Measurements from ENCODE around the gene TTLL6. TPM values are rescaled to one million over a fixed set of nuclear protein-coding genes. Genes with fewer than 3 reads are reported as not detected.

TTLL6 gene
- total and polyA plus RNA-seq, 9 of the 15 experiments (the other 6 are each of a cell fraction or from before 2014, with no cell fraction given): 0.05 TPM; not detected in 8

- TF ChIP-seq CBX3 (IDR thresholded peaks at IDR 0.05; ENCODE audit: borderline replicate concordance in 1 of 2, low read length in 2 of 2) (no peak), ZNF431 (CRISPR knock-in tag; IDR thresholded peaks at IDR 0.05) (no peak), NR2C2 (CRISPR knock-in tag; IDR thresholded peaks at IDR 0.05) (no peak), NR2C2 (tag; IDR thresholded peaks at IDR 0.05) (no peak)
- TF ChIP-seq, protein P1, sequence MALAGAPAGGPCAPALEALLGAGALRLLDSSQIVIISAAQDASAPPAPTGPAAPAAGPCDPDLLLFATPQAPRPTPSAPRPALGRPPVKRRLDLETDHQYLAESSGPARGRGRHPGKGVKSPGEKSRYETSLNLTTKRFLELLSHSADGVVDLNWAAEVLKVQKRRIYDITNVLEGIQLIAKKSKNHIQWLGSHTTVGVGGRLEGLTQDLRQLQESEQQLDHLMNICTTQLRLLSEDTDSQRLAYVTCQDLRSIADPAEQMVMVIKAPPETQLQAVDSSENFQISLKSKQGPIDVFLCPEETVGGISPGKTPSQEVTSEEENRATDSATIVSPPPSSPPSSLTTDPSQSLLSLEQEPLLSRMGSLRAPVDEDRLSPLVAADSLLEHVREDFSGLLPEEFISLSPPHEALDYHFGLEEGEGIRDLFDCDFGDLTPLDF (CRISPR knock-in tag; IDR thresholded peaks at IDR 0.05): no peak
Observed at GRCh38 chr17:48779421-48779820, 37.6 kb downstream of the TTLL6 start (continued).

GRCh38 chr17:48776602-48777001 lies 40.4 kb downstream of the TTLL6 start:
- no peak overlapping the region for H3K27ac ChIP-seq (ENCODE audit: extremely low read depth, low read depth, low read length)
- no peak overlapping the region for H3K4me2 ChIP-seq (ENCODE audit: insufficient read depth, low read length)
- no peak overlapping the region for H2AFZ ChIP-seq (ENCODE audit: low read depth, low read length)
- POLR2A ChIA-PET: no interaction called here
- ATAC-seq (no peak), DNase-seq (ENCODE audit: extremely low read depth in 1 of 4, low spot score in 3 of 4) (no peak), FAIRE-seq (no peak)
- H3K9ac ChIP-seq (ENCODE audit: insufficient read depth in 1 of 2, low read depth in 2 of 2, low read length in 2 of 2): no peak overlapping the region
- H3K79me2 ChIP-seq (ENCODE audit: control insufficient read depth, insufficient read depth, low read length): no peaks in the 10 kb centered on the region
- in situ Hi-C loops (cut with MboI) (no loop called here), intact Hi-C loops (cut with micrococcal nuclease) (no loop called here)
- H3K27me3 ChIP-seq (ENCODE audit: control insufficient read depth in 2 of 2, insufficient read depth in 2 of 2, low read length in 2 of 2): peaks cover 4% of the 10 kb centered on the region in 2 experiments; a peak in 4 of 5 replicates
- TF ChIP-seq ZFX (CRISPR knock-in tag; IDR thresholded peaks at IDR 0.05) (no peak), MAFK (IDR thresholded peaks at IDR 0.05; ENCODE audit: low read length) (peak; percentile 29; the same call in 1 of the 2 replicates), MAFG (tag; conservative IDR thresholded peaks at IDR 0.05) (peak; percentile 53), NFRKB (IDR thresholded peaks at IDR 0.05; ENCODE audit: low read depth) (no peak), RNF2 (IDR thresholded peaks at IDR 0.05) (no peak), BRD4 (IDR thresholded peaks at IDR 0.05) (no peak), ZNF316 (IDR thresholded peaks at IDR 0.05) (peak; percentile 80), SAFB (IDR thresholded peaks at IDR 0.05; ENCODE audit: borderline replicate concordance, low read depth, low read length) (no peak), PHTF2 (CRISPR knock-in tag; IDR thresholded peaks at IDR 0.05) (no peak), MAFF (IDR thresholded peaks at IDR 0.05; ENCODE audit: low read length) (peak; percentile 51), SETDB1 (IDR thresholded peaks at IDR 0.05; ENCODE audit: low read length) (no peak), FOXM1 (IDR thresholded peaks at IDR 0.05; ENCODE audit: low read depth) (no peak), FOXM1 (CRISPR knock-in tag; IDR thresholded peaks at IDR 0.05; ENCODE audit: low read depth) (no peak), GATAD2B (IDR thresholded peaks at IDR 0.05; ENCODE audit: borderline replicate concordance) (no peak), C11orf30 (IDR thresholded peaks at IDR 0.05; ENCODE audit: low read depth) (peak; percentile 64)
- TF ChIP-seq, protein P2, sequence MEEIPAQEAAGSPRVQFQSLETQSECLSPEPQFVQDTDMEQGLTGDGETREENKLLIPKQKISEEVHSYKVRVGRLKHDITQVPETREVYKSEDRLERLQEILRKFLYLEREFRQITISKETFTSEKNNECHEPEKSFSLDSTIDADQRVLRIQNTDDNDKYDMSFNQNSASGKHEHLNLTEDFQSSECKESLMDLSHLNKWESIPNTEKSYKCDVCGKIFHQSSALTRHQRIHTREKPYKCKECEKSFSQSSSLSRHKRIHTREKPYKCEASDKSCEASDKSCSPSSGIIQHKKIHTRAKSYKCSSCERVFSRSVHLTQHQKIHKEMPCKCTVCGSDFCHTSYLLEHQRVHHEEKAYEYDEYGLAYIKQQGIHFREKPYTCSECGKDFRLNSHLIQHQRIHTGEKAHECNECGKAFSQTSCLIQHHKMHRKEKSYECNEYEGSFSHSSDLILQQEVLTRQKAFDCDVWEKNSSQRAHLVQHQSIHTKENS (CRISPR knock-in tag; IDR thresholded peaks at IDR 0.05): no peak
- TF ChIP-seq, protein P3, sequence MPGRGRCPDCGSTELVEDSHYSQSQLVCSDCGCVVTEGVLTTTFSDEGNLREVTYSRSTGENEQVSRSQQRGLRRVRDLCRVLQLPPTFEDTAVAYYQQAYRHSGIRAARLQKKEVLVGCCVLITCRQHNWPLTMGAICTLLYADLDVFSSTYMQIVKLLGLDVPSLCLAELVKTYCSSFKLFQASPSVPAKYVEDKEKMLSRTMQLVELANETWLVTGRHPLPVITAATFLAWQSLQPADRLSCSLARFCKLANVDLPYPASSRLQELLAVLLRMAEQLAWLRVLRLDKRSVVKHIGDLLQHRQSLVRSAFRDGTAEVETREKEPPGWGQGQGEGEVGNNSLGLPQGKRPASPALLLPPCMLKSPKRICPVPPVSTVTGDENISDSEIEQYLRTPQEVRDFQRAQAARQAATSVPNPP (IDR thresholded peaks at IDR 0.05; ENCODE audit: borderline replicate concordance, insufficient read depth, insufficient read length): no peak
- no peaks in the 10 kb centered on the region for H3K9me3 ChIP-seq (replicated peaks; ENCODE audit: control insufficient read depth, insufficient read depth, low read depth, low read length)
- BruUV-seq (replicated peaks): no TSS peak
- H4K20me1 ChIP-seq (replicated peaks; ENCODE audit: control insufficient read depth, insufficient read depth, low read length): no peaks in the 10 kb centered on the region
- CTCF ChIA-PET (ENCODE audit: low intra/inter-chr PET ratio): interaction anchor here (0.7 kb wide), 1 partner anchor 562 kb away, joined by 3 read pairs; no protein-coding TSS in a partner anchor
- no peaks in the 10 kb centered on the region for H3K4me1 ChIP-seq (replicated peaks in 1 of 2; ENCODE audit: control insufficient read depth in 2 of 2, insufficient read depth in 2 of 2, low read length in 2 of 2)
- H3K36me3 ChIP-seq (ENCODE audit: control insufficient read depth, insufficient read depth, low read length): no peaks in the 10 kb centered on the region
- H3K4me3 ChIP-seq: no peak overlapping the region
- H3K9me1 ChIP-seq (ENCODE audit: control insufficient read depth, insufficient read depth, low read length): no peaks in the 10 kb centered on the region
